ENCODE results near the gene FAM3C.
A peak's percentile ranks its signal among the peaks of the same experiment; 100 is the strongest.
"Not testable (repeated sequence)": the region's sequence is repeated elsewhere in the genome, so short reads cannot be mapped to it uniquely, and the experiment has no call there.

The FAM3C gene

GRCh38 chr7:121329191-121330052, 66.7 kb downstream of the FAM3C start:
- peak; percentile 48 for DNase-seq

GRCh38 chr7:121328508-121329190, 67.5 kb downstream of the FAM3C start, which contains the start of gene WNT16:
Gene WNT16, plus strand, starts transcription at chr7:121329000. Its CDS starts 293 bp downstream, at chr7:121329293.
- peak; percentile 29 for DNase-seq

GRCh38 chr7:121327671-121328070, 68.4 kb downstream of the FAM3C start:
- DNase-seq, result no peak

GRCh38 chr7:121323515-121324302, 72.4 kb downstream of the FAM3C start:
- no peak for DNase-seq

GRCh38 chr7:121322460-121322859, 73.6 kb downstream of the FAM3C start:
- no peak for DNase-seq

- not testable (repeated sequence) for DNase-seq
Observed at GRCh38 chr7:121315170-121315569, 80.9 kb downstream of the FAM3C start.

GRCh38 chr7:121313793-121314676, 82.1 kb downstream of the FAM3C start:
- no peak for DNase-seq

- no peak for DNase-seq
Observed at GRCh38 chr7:121313220-121313792, 82.8 kb downstream of the FAM3C start.

- no peak for DNase-seq
Observed at GRCh38 chr7:121307021-121307574, 89.0 kb downstream of the FAM3C start.

- no peak for DNase-seq
Observed at GRCh38 chr7:121306565-121306964, 89.5 kb downstream of the FAM3C start.

- no peak for DNase-seq
Observed at GRCh38 chr7:121305109-121305508, 91.0 kb downstream of the FAM3C start.

- DNase-seq, result no peak
Observed at GRCh38 chr7:121304102-121304658, 91.9 kb downstream of the FAM3C start.

- DNase-seq, result no peak
Observed at GRCh38 chr7:121303422-121304101, 92.5 kb downstream of the FAM3C start.

- no peak for DNase-seq
Observed at GRCh38 chr7:121302214-121302745, 93.8 kb downstream of the FAM3C start.

GRCh38 chr7:121301446-121302213, 94.5 kb downstream of the FAM3C start:
- no peak for DNase-seq

- DNase-seq, result no peak
Observed at GRCh38 chr7:121300685-121301420, 95.3 kb downstream of the FAM3C start.

Data from femur (tissue), 1 donor.